NB4 (cell line): ENCODE data around the gene UBE2Q2.
A peak's percentile ranks its signal among the peaks of the same experiment; 100 is the strongest.
"Not testable (repeated sequence)": the region's sequence is repeated elsewhere in the genome, so short reads cannot be mapped to it uniquely, and the experiment has no call there.

ENCODE experiments used
- DNase-seq: peaks from one replicate; pipeline ENCODE4 v3.0.0; 2010; ENCODE audit warnings: low read depth
- H3K4me3 ChIP-seq: one replicate; pipeline ENCODE4 v1.5.1; 2011; ENCODE audit warnings: mild to moderate bottlenecking, low read depth, low read length, moderate library complexity
- MYC ChIP-seq: IDR thresholded peaks from 2 replicates; pipeline ENCODE4 v1.6.1; 2011; ENCODE audit warnings: low read depth, low read length
- POLR2A ChIP-seq: IDR thresholded peaks from 2 replicates; pipeline ENCODE4 v1.6.1; 2011; ENCODE audit warnings: mild to moderate bottlenecking; ENCODE audit not compliant: insufficient read length; ENCODE audit errors: extremely low read depth
- TF ChIP-seq, protein P1 (sequence below): IDR thresholded peaks from one replicate; pipeline ENCODE4 v1.5.1; 2012; ENCODE audit warnings: low read depth, low read length
- TF ChIP-seq, protein P2 (sequence below): IDR thresholded peaks from 2 replicates; pipeline ENCODE4 v1.6.1; 2011; ENCODE audit warnings: low read depth, low read length

UBE2Q2 gene

DNA sequence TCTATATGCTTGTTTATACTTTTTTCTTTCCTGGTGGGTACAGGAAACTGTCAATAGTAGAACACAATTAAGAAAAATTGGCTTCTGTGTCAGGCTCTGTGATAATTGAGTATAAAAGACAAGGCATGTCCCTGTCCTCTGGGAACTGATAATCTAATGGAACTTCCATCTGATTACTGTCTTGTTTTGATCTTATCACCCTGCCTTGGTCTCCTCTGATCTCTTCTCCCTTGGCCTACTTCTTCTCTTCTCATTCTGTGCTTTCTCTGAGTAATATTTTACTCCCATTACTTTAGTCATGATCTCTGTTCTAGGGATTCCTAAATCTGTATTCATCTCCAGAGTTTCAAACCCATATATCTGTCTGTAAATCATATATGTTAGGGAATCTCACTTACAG, 14.6 kb downstream of the UBE2Q2 start:
- DNase-seq = no peak
- no peak overlapping the region for H3K4me3 ChIP-seq
- no peak for TF ChIP-seq POLR2A
- TF ChIP-seq, protein P1, sequence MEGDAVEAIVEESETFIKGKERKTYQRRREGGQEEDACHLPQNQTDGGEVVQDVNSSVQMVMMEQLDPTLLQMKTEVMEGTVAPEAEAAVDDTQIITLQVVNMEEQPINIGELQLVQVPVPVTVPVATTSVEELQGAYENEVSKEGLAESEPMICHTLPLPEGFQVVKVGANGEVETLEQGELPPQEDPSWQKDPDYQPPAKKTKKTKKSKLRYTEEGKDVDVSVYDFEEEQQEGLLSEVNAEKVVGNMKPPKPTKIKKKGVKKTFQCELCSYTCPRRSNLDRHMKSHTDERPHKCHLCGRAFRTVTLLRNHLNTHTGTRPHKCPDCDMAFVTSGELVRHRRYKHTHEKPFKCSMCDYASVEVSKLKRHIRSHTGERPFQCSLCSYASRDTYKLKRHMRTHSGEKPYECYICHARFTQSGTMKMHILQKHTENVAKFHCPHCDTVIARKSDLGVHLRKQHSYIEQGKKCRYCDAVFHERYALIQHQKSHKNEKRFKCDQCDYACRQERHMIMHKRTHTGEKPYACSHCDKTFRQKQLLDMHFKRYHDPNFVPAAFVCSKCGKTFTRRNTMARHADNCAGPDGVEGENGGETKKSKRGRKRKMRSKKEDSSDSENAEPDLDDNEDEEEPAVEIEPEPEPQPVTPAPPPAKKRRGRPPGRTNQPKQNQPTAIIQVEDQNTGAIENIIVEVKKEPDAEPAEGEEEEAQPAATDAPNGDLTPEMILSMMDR = no peak
- TF ChIP-seq, protein P2, sequence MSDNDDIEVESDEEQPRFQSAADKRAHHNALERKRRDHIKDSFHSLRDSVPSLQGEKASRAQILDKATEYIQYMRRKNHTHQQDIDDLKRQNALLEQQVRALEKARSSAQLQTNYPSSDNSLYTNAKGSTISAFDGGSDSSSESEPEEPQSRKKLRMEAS = no peak
- no peak for TF ChIP-seq MYC

DNA sequence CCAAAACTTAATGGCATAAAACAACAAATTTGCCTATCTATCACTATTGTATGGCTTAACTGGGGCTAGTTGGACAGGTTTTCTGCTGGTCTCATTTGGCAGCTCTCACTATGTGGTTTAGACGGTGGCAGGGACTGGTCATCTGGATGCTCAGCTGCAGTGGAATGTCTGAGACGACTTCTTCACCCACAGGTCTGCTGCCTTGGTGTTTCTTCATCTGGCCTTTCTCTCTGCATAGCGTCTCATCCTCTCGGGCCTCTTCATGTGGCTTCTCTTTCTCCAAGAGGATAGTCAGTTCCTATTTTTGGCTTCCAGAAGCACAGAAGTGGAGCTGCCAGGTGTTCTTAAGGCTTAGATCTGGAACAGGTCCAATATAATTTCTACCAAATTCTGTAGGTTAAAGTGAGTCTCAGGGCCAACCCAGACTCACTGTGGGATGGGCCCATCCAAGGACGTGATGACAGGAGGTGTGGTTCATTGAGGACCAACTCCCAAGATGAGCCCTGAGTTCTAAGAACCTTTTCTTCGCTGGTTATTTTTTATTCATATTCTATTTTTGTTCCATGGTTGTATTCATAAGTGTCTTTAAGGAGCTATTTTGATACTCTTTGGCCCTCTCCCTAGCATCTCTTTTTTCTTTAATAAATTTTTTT, 18.6 kb downstream of the UBE2Q2 start:
- H3K4me3 ChIP-seq = no peak overlapping the region
- TF ChIP-seq, protein P1 = no peak
- TF ChIP-seq MYC (no peak), POLR2A (no peak)
- TF ChIP-seq, protein P2 = no peak
- no peak for DNase-seq

DNA sequence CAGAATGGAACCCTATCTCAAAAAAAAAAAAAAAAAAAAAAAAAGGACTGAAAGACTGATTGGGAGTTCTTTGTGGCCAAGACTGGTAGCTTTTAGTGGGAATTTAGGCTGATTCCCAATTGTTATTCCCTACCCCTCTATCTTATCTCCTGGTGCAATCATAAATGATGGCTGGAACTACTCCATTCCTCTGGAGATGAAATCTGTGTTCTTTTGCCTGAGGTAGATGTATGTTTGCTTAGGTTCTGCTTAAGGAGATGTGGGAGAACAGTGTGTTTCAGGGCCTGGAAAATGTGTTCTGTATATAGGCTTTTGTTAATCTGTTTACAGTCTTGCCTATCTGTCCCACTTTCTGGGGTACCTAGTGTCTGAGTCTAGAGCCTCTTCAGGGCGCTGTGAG, 19.5 kb downstream of the UBE2Q2 start:
- TF ChIP-seq POLR2A = no peak
- TF ChIP-seq, protein P1 = no peak
- TF ChIP-seq, protein P2 = no peak
- no peak for TF ChIP-seq MYC
- no peak for DNase-seq
- H3K4me3 ChIP-seq = no peak overlapping the region

DNA sequence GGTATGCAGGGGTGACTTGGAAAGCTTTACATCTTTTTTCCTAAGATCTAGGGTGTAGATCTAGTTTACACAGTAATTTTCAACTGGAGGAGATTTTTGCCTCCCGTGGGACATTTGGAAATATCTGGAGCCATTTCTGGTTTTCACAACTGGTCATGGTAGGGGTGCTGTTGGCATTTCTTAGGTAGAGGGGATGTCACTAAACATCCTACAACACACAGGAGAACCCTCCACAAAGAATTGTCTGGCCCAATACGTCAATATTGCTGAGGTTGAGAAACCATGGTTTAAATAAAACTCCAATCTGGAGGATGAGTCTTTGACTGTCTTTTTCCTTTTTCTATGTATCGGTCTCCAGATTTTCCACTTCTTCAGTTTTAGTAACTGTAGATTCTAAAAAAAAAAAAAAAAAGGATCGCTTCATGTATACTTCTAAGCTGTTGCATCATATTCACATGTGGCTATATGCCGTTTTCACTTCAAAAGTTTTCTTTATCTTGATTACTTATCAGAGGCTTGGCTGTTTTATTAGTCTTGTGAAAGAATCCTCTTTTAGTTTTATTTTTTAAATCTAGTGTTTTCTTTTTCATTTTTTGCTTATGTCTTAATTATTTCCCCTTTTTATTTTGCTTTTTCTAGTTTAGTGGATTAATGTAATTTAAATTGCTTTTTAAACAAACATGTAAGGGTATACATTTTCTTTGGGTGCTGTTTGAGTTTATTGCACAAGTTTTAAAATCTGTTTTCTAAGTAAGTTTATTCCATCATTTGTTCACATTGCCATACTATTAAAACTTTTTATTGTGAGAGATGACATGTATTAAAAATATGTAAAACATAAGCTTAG, 21.2 kb downstream of the UBE2Q2 start:
- DNase-seq = no peak
- H3K4me3 ChIP-seq = no peak overlapping the region
- TF ChIP-seq POLR2A = no peak
- TF ChIP-seq, protein P2 = peak; percentile 27; the same call in 1 of the 2 replicates
- peak; percentile 68; the same call in 1 of the 2 replicates for TF ChIP-seq MYC
- TF ChIP-seq, protein P1 = no peak

DNA sequence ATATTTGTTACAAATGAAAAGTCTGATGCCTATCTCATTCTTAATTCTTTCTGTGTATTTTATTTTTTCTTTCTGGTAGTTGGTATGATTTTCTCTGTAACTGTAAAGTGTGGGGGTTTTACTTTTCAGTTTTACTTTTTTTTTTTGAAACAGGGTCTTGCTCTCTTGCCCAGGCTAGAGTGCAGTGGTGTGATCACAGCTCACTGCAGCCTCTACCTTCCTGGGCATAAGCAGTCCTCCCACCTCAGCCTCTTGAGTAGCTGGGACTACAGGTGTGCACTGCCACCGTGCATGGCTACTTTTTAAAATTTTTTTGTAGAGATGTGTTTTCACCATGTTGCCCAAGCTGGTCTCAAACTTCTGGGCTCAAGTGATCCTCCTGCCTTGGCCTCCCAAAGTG, 22.8 kb downstream of the UBE2Q2 start:
- not testable (repeated sequence) for DNase-seq, H3K4me3 ChIP-seq

DNA sequence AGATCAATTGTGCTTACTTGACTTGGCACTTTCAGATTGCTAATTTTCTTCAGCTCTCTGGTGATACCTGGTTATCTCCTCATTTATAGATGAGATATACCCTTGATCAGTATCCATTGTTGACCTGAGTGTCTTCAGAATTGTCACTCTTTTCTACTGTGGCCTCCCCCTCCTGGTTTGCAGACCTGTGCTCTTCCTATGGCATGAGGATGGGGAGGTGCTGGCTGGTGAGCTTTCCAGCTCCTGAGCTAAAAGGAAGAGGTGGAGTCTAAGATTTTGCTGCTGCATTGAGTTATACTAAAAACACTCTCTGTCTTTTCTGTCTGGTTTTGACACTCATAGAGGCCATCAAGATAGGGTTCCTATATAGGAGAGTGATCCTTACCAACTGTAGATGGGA, 23.7 kb downstream of the UBE2Q2 start:
- no peak for DNase-seq
- TF ChIP-seq MYC = no peak
- TF ChIP-seq, protein P1 = no peak
- no peak for TF ChIP-seq POLR2A
- TF ChIP-seq, protein P2 = no peak
- H3K4me3 ChIP-seq = no peak overlapping the region
